HepG2 (cell line): ENCODE results near the gene ZSWIM5.

Experiments
- DPF2 ChIP-seq: sonication (generic); formaldehyde crosslinking; IDR thresholded peaks from 2 replicates; pipeline ENCODE4 v1.4.0; 2020; ENCODE audit warnings: mild to moderate bottlenecking, low read depth, missing genetic modification reagents, borderline replicate concordance
- RAD21 ChIP-seq: fragments of 450-650 bp; formaldehyde crosslinking; IDR thresholded peaks from 2 replicates; pipeline ENCODE4 v1.5.0; 2020; ENCODE audit warnings: mild to moderate bottlenecking
- SRSF9 ChIP-seq: fragments of 200-400 bp; formaldehyde crosslinking; IDR thresholded peaks from 2 replicates; pipeline ENCODE4 v1.6.1; 2018; ENCODE audit warnings: borderline replicate concordance, mild to moderate bottlenecking, low read depth, low read length; ENCODE audit not compliant: insufficient read depth, poor library complexity, severe bottlenecking
- TCF12 ChIP-seq, 2 experiments: fragments of 450-650 bp in 1 of 2; sonication (generic) in 1 of 2; formaldehyde crosslinking in 1 of 2; IDR thresholded peaks; 2 replicates each; pipeline versions ENCODE4 v1.6.1 to v1.8.0; 2017 to 2022; ENCODE audit warnings: antibody characterized with exemption in 1 of 2, mild to moderate bottlenecking in 1 of 2, missing genetic modification reagents in 1 of 2, moderate library complexity in 1 of 2
- ZNF205 ChIP-seq: IDR thresholded peaks from 2 replicates; pipeline ENCODE4 v1.6.1; 2018; ENCODE audit warnings: missing biosample characterization, missing genetic modification reagents
- TF ChIP-seq, protein P1 (sequence below): sonication (generic); formaldehyde crosslinking; IDR thresholded peaks from 2 replicates; pipeline ENCODE4 v1.4.0; 2020; ENCODE audit warnings: missing genetic modification reagents
- TF ChIP-seq, protein P2 (sequence below), 2 experiments: sonication (generic) in 1 of 2; formaldehyde crosslinking in 1 of 2; IDR thresholded peaks; 2 replicates each; pipeline versions ENCODE4 v1.5.1 to v1.6.1; 2011 to 2020; ENCODE audit warnings: borderline replicate concordance in 1 of 2, low read depth in 1 of 2, low read length in 1 of 2, mild to moderate bottlenecking in 1 of 2, missing genetic modification reagents in 1 of 2, moderate library complexity in 1 of 2
- TF ChIP-seq, protein P3 (sequence below): sonication (generic); formaldehyde crosslinking; IDR thresholded peaks from 2 replicates; pipeline ENCODE4 v1.4.0; 2020; ENCODE audit warnings: missing genetic modification reagents
- TF ChIP-seq, protein P4 (sequence below): sonication (generic); formaldehyde crosslinking; IDR thresholded peaks from 2 replicates; pipeline ENCODE4 v1.4.0; 2020; ENCODE audit warnings: missing genetic modification reagents, borderline replicate concordance

DNA sequence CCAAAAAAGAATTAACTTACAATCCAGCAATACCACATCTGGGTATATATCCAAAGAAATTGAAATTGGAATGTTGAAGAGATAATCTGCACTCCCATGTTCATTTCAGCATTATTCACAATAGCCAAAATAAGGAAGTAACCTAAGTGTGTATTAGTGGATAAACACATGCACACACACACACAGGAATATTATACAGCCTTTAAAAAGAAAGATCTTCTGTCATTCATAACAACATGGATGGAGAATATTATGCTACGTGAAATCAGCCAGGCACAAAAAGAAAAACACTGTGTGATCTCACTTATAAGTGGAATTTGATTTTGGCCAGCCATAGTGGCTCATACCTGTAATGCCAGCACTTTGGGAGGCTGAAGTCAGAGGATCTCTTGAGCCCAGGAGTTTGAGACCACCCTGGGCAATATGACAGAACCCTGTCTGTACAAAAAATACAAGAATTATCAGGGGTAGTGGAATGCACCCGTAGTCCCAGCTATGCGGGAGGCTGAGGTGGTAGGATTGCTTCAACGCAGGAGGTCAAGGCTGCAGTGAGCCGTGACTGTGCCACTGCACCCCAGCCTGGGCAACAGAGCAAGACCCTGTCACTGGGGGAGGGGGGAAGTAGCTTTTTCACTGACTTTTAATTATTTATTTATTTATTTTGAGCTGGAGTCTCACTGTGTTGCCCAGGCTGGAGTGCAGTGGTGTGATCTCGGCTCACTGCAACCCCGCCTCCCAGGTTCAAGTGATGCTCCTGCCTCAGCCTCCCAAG lies 210.8 kb downstream of the ZSWIM5 start:
- TF ChIP-seq RAD21 (no peak), TCF12 (IDR thresholded peaks at IDR 0.05) (no peak), TCF12 (CRISPR knock-in tag; IDR thresholded peaks at IDR 0.05) (no peak), SRSF9 (no peak), DPF2 (no peak), ZNF205 (CRISPR knock-in tag) (no peak)
- TF ChIP-seq, protein P1, sequence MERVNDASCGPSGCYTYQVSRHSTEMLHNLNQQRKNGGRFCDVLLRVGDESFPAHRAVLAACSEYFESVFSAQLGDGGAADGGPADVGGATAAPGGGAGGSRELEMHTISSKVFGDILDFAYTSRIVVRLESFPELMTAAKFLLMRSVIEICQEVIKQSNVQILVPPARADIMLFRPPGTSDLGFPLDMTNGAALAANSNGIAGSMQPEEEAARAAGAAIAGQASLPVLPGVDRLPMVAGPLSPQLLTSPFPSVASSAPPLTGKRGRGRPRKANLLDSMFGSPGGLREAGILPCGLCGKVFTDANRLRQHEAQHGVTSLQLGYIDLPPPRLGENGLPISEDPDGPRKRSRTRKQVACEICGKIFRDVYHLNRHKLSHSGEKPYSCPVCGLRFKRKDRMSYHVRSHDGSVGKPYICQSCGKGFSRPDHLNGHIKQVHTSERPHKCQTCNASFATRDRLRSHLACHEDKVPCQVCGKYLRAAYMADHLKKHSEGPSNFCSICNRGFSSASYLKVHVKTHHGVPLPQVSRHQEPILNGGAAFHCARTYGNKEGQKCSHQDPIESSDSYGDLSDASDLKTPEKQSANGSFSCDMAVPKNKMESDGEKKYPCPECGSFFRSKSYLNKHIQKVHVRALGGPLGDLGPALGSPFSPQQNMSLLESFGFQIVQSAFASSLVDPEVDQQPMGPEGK = no peak
- TF ChIP-seq, protein P2, sequence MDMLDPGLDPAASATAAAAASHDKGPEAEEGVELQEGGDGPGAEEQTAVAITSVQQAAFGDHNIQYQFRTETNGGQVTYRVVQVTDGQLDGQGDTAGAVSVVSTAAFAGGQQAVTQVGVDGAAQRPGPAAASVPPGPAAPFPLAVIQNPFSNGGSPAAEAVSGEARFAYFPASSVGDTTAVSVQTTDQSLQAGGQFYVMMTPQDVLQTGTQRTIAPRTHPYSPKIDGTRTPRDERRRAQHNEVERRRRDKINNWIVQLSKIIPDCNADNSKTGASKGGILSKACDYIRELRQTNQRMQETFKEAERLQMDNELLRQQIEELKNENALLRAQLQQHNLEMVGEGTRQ (IDR thresholded peaks at IDR 0.05; ENCODE audit: low read depth, low read length) = no peak
- TF ChIP-seq, protein P2 (CRISPR knock-in tag; IDR thresholded peaks at IDR 0.05; ENCODE audit: borderline replicate concordance) = no peak
- TF ChIP-seq, protein P3, sequence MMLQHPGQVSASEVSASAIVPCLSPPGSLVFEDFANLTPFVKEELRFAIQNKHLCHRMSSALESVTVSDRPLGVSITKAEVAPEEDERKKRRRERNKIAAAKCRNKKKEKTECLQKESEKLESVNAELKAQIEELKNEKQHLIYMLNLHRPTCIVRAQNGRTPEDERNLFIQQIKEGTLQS (CRISPR knock-in tag) = no peak
- TF ChIP-seq, protein P4, sequence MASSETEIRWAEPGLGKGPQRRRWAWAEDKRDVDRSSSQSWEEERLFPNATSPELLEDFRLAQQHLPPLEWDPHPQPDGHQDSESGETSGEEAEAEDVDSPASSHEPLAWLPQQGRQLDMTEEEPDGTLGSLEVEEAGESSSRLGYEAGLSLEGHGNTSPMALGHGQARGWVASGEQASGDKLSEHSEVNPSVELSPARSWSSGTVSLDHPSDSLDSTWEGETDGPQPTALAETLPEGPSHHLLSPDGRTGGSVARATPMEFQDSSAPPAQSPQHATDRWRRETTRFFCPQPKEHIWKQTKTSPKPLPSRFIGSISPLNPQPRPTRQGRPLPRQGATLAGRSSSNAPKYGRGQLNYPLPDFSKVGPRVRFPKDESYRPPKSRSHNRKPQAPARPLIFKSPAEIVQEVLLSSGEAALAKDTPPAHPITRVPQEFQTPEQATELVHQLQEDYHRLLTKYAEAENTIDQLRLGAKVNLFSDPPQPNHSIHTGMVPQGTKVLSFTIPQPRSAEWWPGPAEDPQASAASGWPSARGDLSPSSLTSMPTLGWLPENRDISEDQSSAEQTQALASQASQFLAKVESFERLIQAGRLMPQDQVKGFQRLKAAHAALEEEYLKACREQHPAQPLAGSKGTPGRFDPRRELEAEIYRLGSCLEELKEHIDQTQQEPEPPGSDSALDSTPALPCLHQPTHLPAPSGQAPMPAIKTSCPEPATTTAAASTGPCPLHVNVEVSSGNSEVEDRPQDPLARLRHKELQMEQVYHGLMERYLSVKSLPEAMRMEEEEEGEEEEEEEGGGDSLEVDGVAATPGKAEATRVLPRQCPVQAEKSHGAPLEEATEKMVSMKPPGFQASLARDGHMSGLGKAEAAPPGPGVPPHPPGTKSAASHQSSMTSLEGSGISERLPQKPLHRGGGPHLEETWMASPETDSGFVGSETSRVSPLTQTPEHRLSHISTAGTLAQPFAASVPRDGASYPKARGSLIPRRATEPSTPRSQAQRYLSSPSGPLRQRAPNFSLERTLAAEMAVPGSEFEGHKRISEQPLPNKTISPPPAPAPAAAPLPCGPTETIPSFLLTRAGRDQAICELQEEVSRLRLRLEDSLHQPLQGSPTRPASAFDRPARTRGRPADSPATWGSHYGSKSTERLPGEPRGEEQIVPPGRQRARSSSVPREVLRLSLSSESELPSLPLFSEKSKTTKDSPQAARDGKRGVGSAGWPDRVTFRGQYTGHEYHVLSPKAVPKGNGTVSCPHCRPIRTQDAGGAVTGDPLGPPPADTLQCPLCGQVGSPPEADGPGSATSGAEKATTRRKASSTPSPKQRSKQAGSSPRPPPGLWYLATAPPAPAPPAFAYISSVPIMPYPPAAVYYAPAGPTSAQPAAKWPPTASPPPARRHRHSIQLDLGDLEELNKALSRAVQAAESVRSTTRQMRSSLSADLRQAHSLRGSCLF (CRISPR knock-in tag) = no peak
